ENCODE data around the gene FSD2. TPM values are rescaled to one million over a fixed set of nuclear protein-coding genes. Genes with fewer than 3 reads are reported as not detected.

The FSD2 gene
- total RNA-seq, 1 experiment from 2014 or later: not detected

- Mint-ChIP-seq H3K27me3 (ENCODE audit: low read depth) (peaks cover 15% of the 10 kb centered on the region), H3K4me1 (peaks cover 5 to 9% of the 10 kb centered on the region in 2 experiments; a peak in 3 of 4 replicates), H3K4me3 (no peak overlapping the region), H3K36me3 (ENCODE audit: insufficient read depth in 1 of 3, low read depth in 3 of 3) (peaks cover 3 to 9% (median 4%) of the 10 kb centered on the region in 3 experiments; a peak in 5 of 7 replicates), H3K9me3 (peaks cover 9 to 12% of the 10 kb centered on the region in 2 experiments), H3K27ac (no peak overlapping the region)
- Histone ChIP-seq H3K9ac (ENCODE audit: extremely low read depth, insufficient read length, low read length) (no peak overlapping the region), H3T11ph (ENCODE audit: low read length) (no peak overlapping the region), H3K23me2 (ENCODE audit: insufficient read length, low read depth, low read length, poor library complexity, severe bottlenecking) (peaks cover 12% of the 10 kb centered on the region), H3K4me2 (ENCODE audit: insufficient read depth, insufficient read length, low read length) (no peak overlapping the region), H4K5ac (ENCODE audit: insufficient read length, low read depth, low read length) (no peak overlapping the region), H3K18ac (ENCODE audit: insufficient read length, low read depth, low read length) (no peak overlapping the region), H2BK5ac (ENCODE audit: insufficient read length, low read length) (no peak overlapping the region), H3K27ac (ENCODE audit: insufficient read length, low read depth, low read length) (no peak overlapping the region), H2BK120ac (ENCODE audit: low read depth, low read length, poor library complexity, severe bottlenecking) (no peak overlapping the region), H3K4me1 (ENCODE audit: insufficient read depth, low read length) (peaks cover 4% of the 10 kb centered on the region; the same call in 1 of the 2 replicates), H2AK5ac (ENCODE audit: insufficient read length, low read length) (no peak overlapping the region), H4K91ac (ENCODE audit: insufficient read length, low read depth, low read length) (no peak overlapping the region), H4K20me1 (ENCODE audit: control insufficient read depth, insufficient read depth, insufficient read length) (no peaks in the 10 kb centered on the region), H3K9me3 (ENCODE audit: control insufficient read depth, low read depth, low read length) (no peaks in the 10 kb centered on the region), H2AFZ (ENCODE audit: low read length) (no peak overlapping the region), H4K8ac (replicated peaks; ENCODE audit: insufficient read length, low read depth, low read length) (no peak overlapping the region), H3K79me1 (ENCODE audit: insufficient read depth, low read depth, low read length, poor library complexity, severe bottlenecking) (no peaks in the 10 kb centered on the region), H2BK15ac (ENCODE audit: low read depth, low read length) (no peak overlapping the region), H3K23ac (ENCODE audit: insufficient read length, low read depth, low read length) (no peak overlapping the region), H2BK20ac (ENCODE audit: low read depth, low read length, poor library complexity, severe bottlenecking) (no peak overlapping the region), H3K27me3 (ENCODE audit: insufficient read depth, low read length) (no peaks in the 10 kb centered on the region), H3K4ac (ENCODE audit: low read depth, low read length) (no peak overlapping the region), H3K79me2 (ENCODE audit: insufficient read depth, low read length) (no peaks in the 10 kb centered on the region), H3K56ac (ENCODE audit: insufficient read length, low read depth, low read length) (no peak overlapping the region), H3K14ac (ENCODE audit: insufficient read depth, low read length) (no peak overlapping the region), H2BK12ac (ENCODE audit: insufficient read length, low read depth, low read length) (no peak overlapping the region)
- TF ChIP-seq, protein P1, sequence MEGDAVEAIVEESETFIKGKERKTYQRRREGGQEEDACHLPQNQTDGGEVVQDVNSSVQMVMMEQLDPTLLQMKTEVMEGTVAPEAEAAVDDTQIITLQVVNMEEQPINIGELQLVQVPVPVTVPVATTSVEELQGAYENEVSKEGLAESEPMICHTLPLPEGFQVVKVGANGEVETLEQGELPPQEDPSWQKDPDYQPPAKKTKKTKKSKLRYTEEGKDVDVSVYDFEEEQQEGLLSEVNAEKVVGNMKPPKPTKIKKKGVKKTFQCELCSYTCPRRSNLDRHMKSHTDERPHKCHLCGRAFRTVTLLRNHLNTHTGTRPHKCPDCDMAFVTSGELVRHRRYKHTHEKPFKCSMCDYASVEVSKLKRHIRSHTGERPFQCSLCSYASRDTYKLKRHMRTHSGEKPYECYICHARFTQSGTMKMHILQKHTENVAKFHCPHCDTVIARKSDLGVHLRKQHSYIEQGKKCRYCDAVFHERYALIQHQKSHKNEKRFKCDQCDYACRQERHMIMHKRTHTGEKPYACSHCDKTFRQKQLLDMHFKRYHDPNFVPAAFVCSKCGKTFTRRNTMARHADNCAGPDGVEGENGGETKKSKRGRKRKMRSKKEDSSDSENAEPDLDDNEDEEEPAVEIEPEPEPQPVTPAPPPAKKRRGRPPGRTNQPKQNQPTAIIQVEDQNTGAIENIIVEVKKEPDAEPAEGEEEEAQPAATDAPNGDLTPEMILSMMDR (conservative IDR thresholded peaks at IDR 0.05): no peak
- no peak for DNase-seq
- WGBS (ENCODE audit: extremely low coverage, insufficient read length, low lambda C conversion rate): no CpG with 5 or more reads among the region's 3 CpGs
These were observed 91.9 kb downstream of the FSD2 start for GRCh38 chr15:82714016-82714415.
